A549 (cell line): Measurements from ENCODE around the gene SLC25A18. TPM values are rescaled to one million over a fixed set of nuclear protein-coding genes. Genes with fewer than 3 reads are reported as not detected.

Experiments used
- ATAC-seq, 2 experiments: fragments of 200-7000 bp in 1 of 2; fragments of >200 bp in 1 of 2; cut with Nextera tagmentation in 1 of 2; cut with Tn5 transposase in 1 of 2; 3 replicates each; pipeline versions ENCODE4 v1.8.0 to v1.9.1; 2018 to 2020; ENCODE audit warnings: mild to moderate bottlenecking in 1 of 2, moderate library complexity in 1 of 2
- CTCF ChIA-PET: fragments of 300-600 bp; sonication (Branson Sonifier 250); formaldehyde crosslinking; extraction: SDS; loops from one replicate; lab custom pipeline; 2021; ENCODE audit warnings: antibody characterized with exemption, inconsistent platforms; lab: Yijun Ruan, JAX
- POLR2A ChIA-PET: fragments of 350-600 bp; formaldehyde crosslinking; extraction: SDS; loops from one replicate; lab custom pipeline; 2021; ENCODE audit warnings: antibody characterized with exemption, inconsistent platforms; lab: Yijun Ruan, JAX
- DNase-seq, 2 experiments: peaks; one replicate each; pipeline versions ENCODE4 v3.0.0 to v3.0.0-alpha.2; 2011 to 2016; ENCODE audit warnings: low read depth in 1 of 2, low spot score in 1 of 2
- FAIRE-seq: peaks from 2 replicates; lab custom pipeline; 2011; peaks lifted over from hg19 to GRCh38; lab: Jason Lieb, UNC
- H3K27ac ChIP-seq, 2 experiments: fragments of >200 bp; sonication (Bioruptor Twin); formaldehyde crosslinking; 3 replicates each; pipeline ENCODE4 v1.5.1; 2016 to 2017
- H3K4me1 ChIP-seq: fragments of >200 bp; sonication (Bioruptor Twin); formaldehyde crosslinking; 3 replicates; pipeline ENCODE4 v1.6.1; 2016
- H3K4me2 ChIP-seq: fragments of >200 bp; sonication (Bioruptor Twin); formaldehyde crosslinking; 3 replicates; pipeline ENCODE4 v1.6.1; 2016
- H3K4me3 ChIP-seq: fragments of >200 bp; sonication (Bioruptor Twin); formaldehyde crosslinking; 3 replicates; pipeline ENCODE4 v1.5.1; 2016
- H3K9me3 ChIP-seq: fragments of >200 bp; sonication (Bioruptor Twin); formaldehyde crosslinking; 3 replicates; pipeline ENCODE4 v1.6.1; 2016
- ATOH8 ChIP-seq: fragments of 250-450 bp; sonication (Bioruptor Pico); IDR thresholded peaks from 2 replicates; pipeline ENCODE4 v1.5.0; 2020; ENCODE audit warnings: low read depth, mild to moderate bottlenecking, moderate library complexity
- CBX2 ChIP-seq: fragments of 200-600 bp; sonication (generic); IDR thresholded peaks from 2 replicates; pipeline ENCODE4 v1.6.1; 2016; ENCODE audit warnings: low read depth, mild to moderate bottlenecking, borderline replicate concordance
- CEBPB ChIP-seq, 2 experiments: fragments of >200 bp in 1 of 2; sonication (Bioruptor Twin) in 1 of 2; formaldehyde crosslinking in 1 of 2; IDR thresholded peaks; 2 replicates each; pipeline ENCODE4 v1.6.1; 2012 to 2016
- CHD4 ChIP-seq: fragments of 200-600 bp; sonication (generic); IDR thresholded peaks from 2 replicates; pipeline ENCODE4 v1.6.1; 2016; ENCODE audit warnings: antibody characterized with exemption, mild to moderate bottlenecking, borderline replicate concordance
- EHMT2 ChIP-seq: fragments of 200-600 bp; sonication (generic); IDR thresholded peaks from 2 replicates; pipeline ENCODE4 v1.6.1; 2016; ENCODE audit warnings: antibody characterized with exemption, low read depth, mild to moderate bottlenecking, moderate library complexity
- EP300 ChIP-seq, 2 experiments: fragments of >200 bp; sonication (Bioruptor Twin); formaldehyde crosslinking; IDR thresholded peaks; 2 replicates in 1 of 2; 3 replicates in 1 of 2; pipeline ENCODE4 v1.6.1; 2016 to 2017
- HEYL ChIP-seq: fragments of 250-450 bp; sonication (Bioruptor Pico); IDR thresholded peaks from 2 replicates; pipeline ENCODE4 v1.8.0; 2021; ENCODE audit warnings: mild to moderate bottlenecking, moderate library complexity
- HOXA7 ChIP-seq: fragments of 250-450 bp; sonication (Bioruptor Pico); IDR thresholded peaks from 2 replicates; pipeline ENCODE4 v1.5.0; 2020; ENCODE audit warnings: mild to moderate bottlenecking, moderate library complexity
- KDM1A ChIP-seq: fragments of 200-600 bp; sonication (generic); IDR thresholded peaks from 2 replicates; pipeline ENCODE4 v1.6.1; 2016; ENCODE audit warnings: low read depth, mild to moderate bottlenecking
- KDM5A ChIP-seq: fragments of 200-600 bp; sonication (generic); IDR thresholded peaks from 2 replicates; pipeline ENCODE4 v1.6.1; 2016; ENCODE audit warnings: antibody characterized with exemption, mild to moderate bottlenecking
- MYC ChIP-seq: IDR thresholded peaks from 2 replicates; pipeline ENCODE4 v1.6.1; 2012; ENCODE audit warnings: mild to moderate bottlenecking, inconsistent platforms, low read length, improper control_type of control experiment, borderline replicate concordance
- NFE2L2 ChIP-seq: fragments of 150-350 bp; conservative IDR thresholded peaks from 2 replicates; pipeline ENCODE4 v1.6.1; 2014; ENCODE audit warnings: low read length
- NPAS2 ChIP-seq: fragments of 250-450 bp; sonication (Bioruptor Pico); IDR thresholded peaks from 2 replicates; pipeline ENCODE4 v1.8.0; 2022; ENCODE audit warnings: mild to moderate bottlenecking, moderate library complexity, borderline replicate concordance
- POLR2A ChIP-seq: IDR thresholded peaks from 2 replicates; pipeline ENCODE4 v1.6.1; 2012; ENCODE audit warnings: mild to moderate bottlenecking, low read length
- POLR2AphosphoS2 ChIP-seq: conservative IDR thresholded peaks from 2 replicates; pipeline ENCODE4 v1.6.1; 2012; ENCODE audit warnings: low read length, improper control_type of control experiment, inconsistent platforms
- RAD21 ChIP-seq, 2 experiments: fragments of >200 bp in 1 of 2; sonication (Bioruptor Twin) in 1 of 2; formaldehyde crosslinking in 1 of 2; IDR thresholded peaks in 1 of 2; conservative IDR thresholded peaks in 1 of 2; 2 replicates in 1 of 2; 3 replicates in 1 of 2; pipeline ENCODE4 v1.6.1; 2012 to 2018; ENCODE audit warnings: inconsistent platforms in 1 of 2
- SREBF2 ChIP-seq: fragments of 450-650 bp; IDR thresholded peaks from 2 replicates; pipeline ENCODE4 v1.6.1; 2014; ENCODE audit warnings: mild to moderate bottlenecking, moderate library complexity
- ZC3H11A ChIP-seq: fragments of 450-650 bp; IDR thresholded peaks from 2 replicates; pipeline ENCODE4 v1.6.1; 2014; ENCODE audit warnings: antibody characterized with exemption, mild to moderate bottlenecking
- WGBS: methylation state at CpG from one replicate; pipeline ENCODE4 v1.1.6; 2017; ENCODE audit errors: missing lambda C conversion rate; 5-methylcytosine and 5-hydroxymethylcytosine counted together
- polyA plus RNA-seq, 4 experiments: library from polyadenylated mRNA; depleted of rRNA in 3 of 4; stranded (reverse); fragments of >200 nt; fragmentation: RNase III in 1 of 4; extraction: RNeasy Plus Mini Kit Qiagen cat#74134 plus additional on column Dnase treatment in 1 of 4; gene quantifications; 2 replicates in 3 of 4; 3 replicates in 1 of 4; pipeline ENCODE4 v1.2.3, GENCODE V29; 2011 to 2017
- TF ChIP-seq, protein P1 (sequence below): fragments of 250-450 bp; sonication (Bioruptor Pico); IDR thresholded peaks from 2 replicates; pipeline ENCODE4 v1.5.0; 2021; ENCODE audit warnings: mild to moderate bottlenecking, moderate library complexity, borderline replicate concordance
- TF ChIP-seq, protein P2 (sequence below): fragments of 450-650 bp; IDR thresholded peaks from 2 replicates; pipeline ENCODE4 v1.6.1; 2014; ENCODE audit warnings: antibody characterized with exemption

The SLC25A18 gene
- polyA plus RNA-seq, 2 of the 4 experiments (the other 2 are of a cell fraction) = not detected

DNA sequence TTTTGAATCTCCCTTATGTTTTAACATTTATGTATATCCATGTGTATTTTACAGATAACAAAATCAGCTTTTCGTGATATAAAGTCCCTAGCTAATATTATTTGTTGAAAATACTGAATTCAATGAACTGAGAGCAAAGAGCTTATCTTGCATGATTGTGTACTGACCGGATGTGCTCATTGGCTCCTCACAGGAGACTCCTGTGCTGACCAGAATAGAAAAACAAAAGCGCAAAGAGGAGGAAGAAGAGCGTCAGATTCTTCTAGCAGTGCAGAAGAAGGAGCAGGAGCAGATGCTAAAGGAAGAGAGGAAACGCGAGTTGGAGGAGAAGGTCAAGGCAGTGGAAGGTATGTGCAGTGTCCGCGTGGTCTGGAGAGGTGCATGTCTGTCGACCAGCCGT is 39.4 kb upstream of the SLC25A18 start:
- POLR2A ChIA-PET = no interaction called here
- TF ChIP-seq, protein P1, sequence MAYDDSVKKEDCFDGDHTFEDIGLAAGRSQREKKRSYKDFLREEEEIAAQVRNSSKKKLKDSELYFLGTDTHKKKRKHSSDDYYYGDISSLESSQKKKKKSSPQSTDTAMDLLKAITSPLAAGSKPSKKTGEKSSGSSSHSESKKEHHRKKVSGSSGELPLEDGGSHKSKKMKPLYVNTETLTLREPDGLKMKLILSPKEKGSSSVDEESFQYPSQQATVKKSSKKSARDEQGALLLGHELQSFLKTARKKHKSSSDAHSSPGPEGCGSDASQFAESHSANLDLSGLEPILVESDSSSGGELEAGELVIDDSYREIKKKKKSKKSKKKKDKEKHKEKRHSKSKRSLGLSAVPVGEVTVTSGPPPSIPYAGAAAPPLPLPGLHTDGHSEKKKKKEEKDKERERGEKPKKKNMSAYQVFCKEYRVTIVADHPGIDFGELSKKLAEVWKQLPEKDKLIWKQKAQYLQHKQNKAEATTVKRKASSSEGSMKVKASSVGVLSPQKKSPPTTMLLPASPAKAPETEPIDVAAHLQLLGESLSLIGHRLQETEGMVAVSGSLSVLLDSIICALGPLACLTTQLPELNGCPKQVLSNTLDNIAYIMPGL (CRISPR knock-in tag) = no peak
- TF ChIP-seq KDM5A = no peak
- TF ChIP-seq CBX2 = no peak
- TF ChIP-seq MYC = no peak
- no peak for TF ChIP-seq HEYL (CRISPR knock-in tag)
- TF ChIP-seq POLR2A = no peak
- TF ChIP-seq EHMT2 = no peak
- no peak for TF ChIP-seq NFE2L2
- no peak for TF ChIP-seq NPAS2
- TF ChIP-seq POLR2AphosphoS2 = no peak
- no peak for TF ChIP-seq ATOH8 (CRISPR knock-in tag)
- no peak for TF ChIP-seq EP300 (IDR thresholded peaks at IDR 0.05)
- TF ChIP-seq RAD21 (conservative IDR thresholded peaks at IDR 0.05 in 1 of 2, IDR thresholded peaks at IDR 0.05 in 1 of 2) = no peak
- TF ChIP-seq ZC3H11A = no peak
- no peak for TF ChIP-seq HOXA7
- TF ChIP-seq, all 56 proteins: peak for 0
- Histone ChIP-seq H3K27ac (no peak overlapping the region), H3K4me2 (no peak overlapping the region), H3K9me3 (no peaks in the 10 kb centered on the region), H3K4me3 (no peak overlapping the region), H3K4me1 (no peaks in the 10 kb centered on the region)
- FAIRE-seq = no peak
- 72% methylated on average over 10 of the region's 10 CpGs for WGBS
- CTCF ChIA-PET = interaction anchor here (0.6 to 1.9 kb wide), 3 partner anchors 10 to 352 kb away, joined by 3 to 8 read pairs (median 3); no protein-coding TSS in a partner anchor
- no peak for DNase-seq
- no peak for ATAC-seq

GRCh38 chr22:17536269-17536668 is 27.0 kb upstream of the SLC25A18 start:
- no peak for FAIRE-seq
- ChIA-PET POLR2A (no interaction called here), CTCF (no interaction called here)
- WGBS = 85% methylated on average over 5 of the region's 5 CpGs
- H3K4me1 ChIP-seq = no peaks in the 10 kb centered on the region
- no peaks in the 10 kb centered on the region for H3K9me3 ChIP-seq
- no peak for ATAC-seq
- no peak for TF ChIP-seq SREBF2
- TF ChIP-seq, protein P2, sequence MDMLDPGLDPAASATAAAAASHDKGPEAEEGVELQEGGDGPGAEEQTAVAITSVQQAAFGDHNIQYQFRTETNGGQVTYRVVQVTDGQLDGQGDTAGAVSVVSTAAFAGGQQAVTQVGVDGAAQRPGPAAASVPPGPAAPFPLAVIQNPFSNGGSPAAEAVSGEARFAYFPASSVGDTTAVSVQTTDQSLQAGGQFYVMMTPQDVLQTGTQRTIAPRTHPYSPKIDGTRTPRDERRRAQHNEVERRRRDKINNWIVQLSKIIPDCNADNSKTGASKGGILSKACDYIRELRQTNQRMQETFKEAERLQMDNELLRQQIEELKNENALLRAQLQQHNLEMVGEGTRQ = no peak
- TF ChIP-seq KDM1A = no peak
- no peak for TF ChIP-seq CEBPB (IDR thresholded peaks at IDR 0.05)
- TF ChIP-seq, all 56 proteins: peak for 0
- no peak overlapping the region for H3K27ac ChIP-seq
- no peak for DNase-seq
- no peak overlapping the region for H3K4me2 ChIP-seq
- no peak overlapping the region for H3K4me3 ChIP-seq

DNA sequence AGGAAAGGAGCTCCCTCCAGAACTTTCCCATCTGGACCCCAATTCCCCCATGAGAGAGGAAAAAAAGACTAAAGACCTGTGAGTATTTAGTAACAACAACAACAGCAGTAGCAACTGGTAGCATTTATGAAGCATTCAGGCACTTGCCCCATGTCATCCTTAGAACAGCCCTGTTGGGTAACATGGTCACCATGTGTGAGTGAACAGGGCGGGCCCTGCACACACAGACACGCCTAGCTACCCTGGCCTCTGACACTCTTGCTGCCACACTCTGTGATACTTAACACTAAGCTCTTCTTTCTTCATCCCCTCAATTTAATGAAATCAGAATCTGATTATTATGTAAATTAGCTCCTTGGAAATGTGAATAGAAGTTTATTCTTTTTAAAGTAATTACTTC is 26.1 kb upstream of the SLC25A18 start:
- DNase-seq = no peak
- FAIRE-seq = no peak
- no peak overlapping the region for H3K27ac ChIP-seq
- H3K4me1 ChIP-seq = no peaks in the 10 kb centered on the region
- TF ChIP-seq CEBPB (IDR thresholded peaks at IDR 0.05) (no peak), CHD4 (no peak)
- ChIA-PET CTCF (interaction anchor here (1.1 to 1.4 kb wide), 2 partner anchors 21 to 365 kb away, joined by 4 read pairs; no protein-coding TSS in a partner anchor), POLR2A (no interaction called here)
- H3K4me2 ChIP-seq = no peak overlapping the region
- no peak overlapping the region for H3K4me3 ChIP-seq
- H3K9me3 ChIP-seq = no peaks in the 10 kb centered on the region
- ATAC-seq = no peak
- 71% methylated on average over 2 of the region's 2 CpGs for WGBS
